Astrocyte of the cerebellum (primary cell): ENCODE results near the gene SERPINH1.

Source experiments
- DNase-seq: peaks from one replicate; pipeline ENCODE4 v3.0.0-alpha.2; 2011; ENCODE audit warnings: low read depth
- H3K4me3 ChIP-seq: 2 replicates; pipeline ENCODE4 v1.5.1; 2011; ENCODE audit warnings: mild to moderate bottlenecking, low read depth, low read length, moderate library complexity
- CTCF ChIP-seq: IDR thresholded peaks from 2 replicates; pipeline ENCODE4 v1.5.1; 2012; ENCODE audit warnings: low read length, low read depth, moderate library complexity, mild to moderate bottlenecking; ENCODE audit errors: missing control alignments
- in situ Hi-C: cut with HindIII; loops from 2 replicates; pipeline ENCODE4 v1.10.0; 2017; ENCODE audit warnings: low sequenced_read_pairs

The SERPINH1 gene

GRCh38 chr11:75518771-75519653, 43.0 kb upstream of the SERPINH1 start:
- in situ Hi-C loops, result no loop called here
- no peak for DNase-seq
- no peak overlapping the region for H3K4me3 ChIP-seq
- TF ChIP-seq CTCF, result no peak

GRCh38 chr11:75520688-75521087, 41.4 kb upstream of the SERPINH1 start:
- TF ChIP-seq CTCF, result no peak
- DNase-seq, result no peak
- in situ Hi-C loops, result loop anchor here (5.0 kb wide), 4 partner anchors 33 to 183 kb away; no protein-coding TSS in a partner anchor
- H3K4me3 ChIP-seq, result no peak overlapping the region

- in situ Hi-C loops, result loop anchor here (5.0 kb wide), 4 partner anchors 35 to 185 kb away; no protein-coding TSS in a partner anchor
- no peak overlapping the region for H3K4me3 ChIP-seq
- no peak for TF ChIP-seq CTCF
- DNase-seq, result no peak
Measured at GRCh38 chr11:75522286-75523044, 39.6 kb upstream of the SERPINH1 start.

- in situ Hi-C loops, result loop anchor here (5.0 kb wide), 4 partner anchors 36 to 186 kb away; no protein-coding TSS in a partner anchor
- DNase-seq, result no peak
- H3K4me3 ChIP-seq, result no peak overlapping the region
- TF ChIP-seq CTCF, result no peak
Measured at GRCh38 chr11:75523189-75523588, 38.9 kb upstream of the SERPINH1 start.

- in situ Hi-C loops, result loop anchor here (5.0 kb wide), 4 partner anchors 37 to 187 kb away; no protein-coding TSS in a partner anchor
- no peak for DNase-seq
- no peak for TF ChIP-seq CTCF
- H3K4me3 ChIP-seq, result peak overlapping the region; percentile 69
Measured at GRCh38 chr11:75523811-75524664, 38.0 kb upstream of the SERPINH1 start.
